Mesothelial cell of epicardium (in vitro differentiated cells): ENCODE results near the gene BTBD10. TPM values are rescaled to one million over a fixed set of nuclear protein-coding genes. Genes with fewer than 3 reads are reported as not detected.
A peak's percentile ranks its signal among the peaks of the same experiment; 100 is the strongest.
"Not testable (repeated sequence)": the region's sequence is repeated elsewhere in the genome, so short reads cannot be mapped to it uniquely, and the experiment has no call there.

ENCODE experiments used
- DNase-seq, 2 experiments: peaks; one replicate each; pipeline ENCODE4 v3.0.0; 2021; ENCODE audit warnings: low spot score in 2 of 2; ENCODE audit not compliant: unreplicated experiment in 2 of 2
- H3K27ac Mint-ChIP-seq: 2 replicates; pipeline ENCODE4 v1.8.0; 2021; ENCODE audit warnings: mixed read lengths
- H3K27me3 Mint-ChIP-seq: 2 replicates; pipeline ENCODE4 v1.8.0; 2021; ENCODE audit warnings: low read depth, mixed read lengths
- H3K36me3 Mint-ChIP-seq: 2 replicates; pipeline ENCODE4 v1.8.0; 2021; ENCODE audit warnings: mixed read lengths
- H3K4me1 Mint-ChIP-seq: 2 replicates; pipeline ENCODE4 v1.8.0; 2021; ENCODE audit warnings: mixed read lengths
- H3K4me3 Mint-ChIP-seq: 2 replicates; pipeline ENCODE4 v1.8.0; 2021; ENCODE audit warnings: mild to moderate bottlenecking, moderate library complexity, mixed read lengths
- H3K9me3 Mint-ChIP-seq: 2 replicates; pipeline ENCODE4 v1.8.0; 2021; ENCODE audit warnings: mixed read lengths
- total RNA-seq: library from RNA; stranded (reverse); gene quantifications from 3 replicates; pipeline ENCODE4 v1.2.1, GENCODE V29; 2021
- TF ChIP-seq, protein P1 (sequence below): fragments of 200-600 bp; sonication (generic); IDR thresholded peaks from one replicate; pipeline ENCODE4 v1.5.0; 2021; ENCODE audit warnings: antibody characterized with exemption; ENCODE audit not compliant: unreplicated experiment

The BTBD10 gene
- total RNA-seq, 1 donor from 2014 or later = 22.6 TPM

- Mint-ChIP-seq H3K27me3 (no peaks in the 10 kb centered on the region), H3K4me1 (no peaks in the 10 kb centered on the region), H3K27ac (no peak overlapping the region), H3K4me3 (no peak overlapping the region), H3K9me3 (peaks cover 50% of the 10 kb centered on the region), H3K36me3 (peaks cover 47% of the 10 kb centered on the region)
- TF ChIP-seq, protein P1, sequence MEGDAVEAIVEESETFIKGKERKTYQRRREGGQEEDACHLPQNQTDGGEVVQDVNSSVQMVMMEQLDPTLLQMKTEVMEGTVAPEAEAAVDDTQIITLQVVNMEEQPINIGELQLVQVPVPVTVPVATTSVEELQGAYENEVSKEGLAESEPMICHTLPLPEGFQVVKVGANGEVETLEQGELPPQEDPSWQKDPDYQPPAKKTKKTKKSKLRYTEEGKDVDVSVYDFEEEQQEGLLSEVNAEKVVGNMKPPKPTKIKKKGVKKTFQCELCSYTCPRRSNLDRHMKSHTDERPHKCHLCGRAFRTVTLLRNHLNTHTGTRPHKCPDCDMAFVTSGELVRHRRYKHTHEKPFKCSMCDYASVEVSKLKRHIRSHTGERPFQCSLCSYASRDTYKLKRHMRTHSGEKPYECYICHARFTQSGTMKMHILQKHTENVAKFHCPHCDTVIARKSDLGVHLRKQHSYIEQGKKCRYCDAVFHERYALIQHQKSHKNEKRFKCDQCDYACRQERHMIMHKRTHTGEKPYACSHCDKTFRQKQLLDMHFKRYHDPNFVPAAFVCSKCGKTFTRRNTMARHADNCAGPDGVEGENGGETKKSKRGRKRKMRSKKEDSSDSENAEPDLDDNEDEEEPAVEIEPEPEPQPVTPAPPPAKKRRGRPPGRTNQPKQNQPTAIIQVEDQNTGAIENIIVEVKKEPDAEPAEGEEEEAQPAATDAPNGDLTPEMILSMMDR = no peak
- DNase-seq = no peak
Observed at GRCh38 chr11:13429288-13429687, 33.7 kb downstream of the BTBD10 start.

GRCh38 chr11:13427440-13427839 lies 35.6 kb downstream of the BTBD10 start:
- Mint-ChIP-seq H3K9me3 (peaks cover 50% of the 10 kb centered on the region), H3K27me3 (no peaks in the 10 kb centered on the region), H3K27ac (no peak overlapping the region), H3K4me1 (peaks cover 8% of the 10 kb centered on the region), H3K4me3 (no peak overlapping the region), H3K36me3 (peaks cover 47% of the 10 kb centered on the region)
- TF ChIP-seq, protein P1 = no peak
- no peak for DNase-seq

GRCh38 chr11:13423372-13423771 lies 39.6 kb downstream of the BTBD10 start:
- Mint-ChIP-seq H3K36me3 (peaks cover 37% of the 10 kb centered on the region), H3K4me3 (no peak overlapping the region), H3K4me1 (peaks cover 8% of the 10 kb centered on the region), H3K27ac (peak overlapping the region; percentile 5), H3K9me3 (peaks cover 28% of the 10 kb centered on the region), H3K27me3 (no peaks in the 10 kb centered on the region)
- TF ChIP-seq, protein P1 = no peak
- DNase-seq = no peak

DNA sequence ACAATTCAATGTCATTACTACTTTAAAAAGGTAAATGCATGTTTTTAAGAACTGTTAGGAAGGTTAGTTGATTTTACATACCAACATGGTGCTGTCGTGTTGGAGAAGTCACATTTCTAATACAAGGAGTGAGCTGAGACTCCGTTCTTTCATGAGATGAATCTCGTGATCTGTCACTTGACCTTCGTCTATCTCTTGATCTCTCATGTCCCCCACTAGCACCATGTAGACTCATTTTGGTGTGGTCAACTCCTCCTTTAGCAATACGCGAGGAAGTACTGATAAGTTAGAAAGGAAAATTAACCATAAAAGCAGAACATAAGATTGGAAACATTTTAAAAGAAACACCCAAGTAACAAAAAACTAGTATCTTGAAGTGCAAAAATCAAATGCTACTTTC lies 41.5 kb downstream of the BTBD10 start:
- Mint-ChIP-seq H3K36me3 (peaks cover 32% of the 10 kb centered on the region), H3K4me1 (peaks cover 8% of the 10 kb centered on the region), H3K27ac (no peak overlapping the region), H3K4me3 (no peak overlapping the region), H3K27me3 (no peaks in the 10 kb centered on the region), H3K9me3 (peaks cover 12% of the 10 kb centered on the region)
- TF ChIP-seq, protein P1 = no peak
- DNase-seq = no peak

DNA sequence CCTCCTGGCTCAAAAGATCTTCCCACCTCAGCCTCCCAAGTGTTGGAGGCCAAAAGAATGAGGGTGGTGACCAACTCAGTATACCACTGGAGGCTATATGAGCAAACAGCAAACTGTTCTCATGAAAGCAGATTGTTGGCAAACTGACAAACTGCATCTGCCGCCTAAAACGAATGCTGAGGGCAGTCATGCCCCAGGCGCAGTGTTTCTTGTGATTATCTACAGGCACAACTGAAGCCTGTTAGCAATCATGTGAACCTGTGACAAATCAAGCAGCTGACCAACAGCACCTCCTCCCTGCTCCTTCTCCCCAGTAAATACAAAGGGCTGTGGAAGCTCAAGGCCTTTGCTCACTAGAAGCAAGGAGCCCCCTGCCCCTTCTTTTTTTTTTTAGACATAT lies 47.8 kb downstream of the BTBD10 start:
- DNase-seq = no peak
- Mint-ChIP-seq H3K4me3 (no peak overlapping the region), H3K36me3 (peaks cover 47% of the 10 kb centered on the region), H3K27me3 (no peaks in the 10 kb centered on the region), H3K27ac (no peak overlapping the region), H3K4me1 (no peaks in the 10 kb centered on the region), H3K9me3 (peaks cover 5% of the 10 kb centered on the region)
- TF ChIP-seq, protein P1 = no peak

DNA sequence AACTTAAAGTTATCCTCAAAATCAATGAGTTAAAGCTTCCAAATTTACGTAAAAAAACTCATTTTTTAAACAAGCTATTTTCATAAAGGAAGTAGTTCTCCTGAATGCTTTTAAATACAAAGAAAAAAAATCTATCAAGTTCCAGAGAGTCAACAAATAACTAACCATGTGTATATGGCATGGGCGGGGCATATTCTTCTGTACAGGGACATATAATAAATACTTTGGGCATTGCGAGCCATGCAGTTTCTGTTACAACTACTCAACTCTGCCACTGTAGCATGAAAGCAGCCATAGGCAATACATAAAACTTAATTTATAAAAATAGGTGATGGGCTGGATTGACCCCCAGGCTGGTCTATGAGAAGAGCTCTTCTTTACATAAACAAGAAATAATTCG lies 57.8 kb downstream of the BTBD10 start:
- Mint-ChIP-seq H3K27ac (no peak overlapping the region), H3K4me1 (no peaks in the 10 kb centered on the region), H3K36me3 (peaks cover 36% of the 10 kb centered on the region)

DNA sequence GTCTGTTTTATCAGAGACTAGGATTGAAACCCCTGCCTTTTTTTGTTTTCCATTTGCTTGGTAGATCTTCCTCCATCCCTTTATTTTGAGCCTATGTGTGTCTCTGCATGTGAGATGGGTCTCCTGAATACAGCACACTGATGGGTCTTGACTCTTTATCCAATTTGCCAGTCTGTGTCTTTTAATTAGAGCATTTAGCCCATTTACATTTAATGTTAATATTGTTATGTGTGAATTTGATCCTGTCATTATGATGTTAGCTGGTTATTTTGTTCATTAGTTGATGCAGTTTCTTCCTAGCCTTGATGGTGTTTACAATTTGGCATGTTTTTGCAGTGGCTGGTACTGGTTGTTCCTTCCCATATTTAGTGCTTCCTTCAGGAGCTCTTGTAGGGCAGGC lies 64.7 kb downstream of the BTBD10 start:
- H3K27me3 Mint-ChIP-seq, H3K4me3 Mint-ChIP-seq, DNase-seq, H3K4me1 Mint-ChIP-seq, H3K27ac Mint-ChIP-seq: not testable (repeated sequence)
- Mint-ChIP-seq H3K36me3 (peaks cover 32% of the 10 kb centered on the region), H3K9me3 (peaks cover 31% of the 10 kb centered on the region)

More for the DNA sequence above, 57.8 kb downstream of the BTBD10 start:
- Mint-ChIP-seq H3K27me3 (no peaks in the 10 kb centered on the region), H3K4me3 (no peak overlapping the region), H3K9me3 (peaks cover 23% of the 10 kb centered on the region)
- DNase-seq = no peak
- TF ChIP-seq, protein P1 = no peak
